HCT116 (cell line): ENCODE data around the gene PLD2. TPM values are rescaled to one million over a fixed set of nuclear protein-coding genes. Genes with fewer than 3 reads are reported as not detected.

Experiments
- ATAC-seq: fragments of 200-7000 bp; cut with Tn5 transposase; 2 replicates; pipeline ENCODE4 v1.9.1; 2020; ENCODE audit warnings: mild to moderate bottlenecking, moderate library complexity
- BruUV-seq: library from RNA; stranded (reverse); fragments of 400-500 nt; replicated peaks from 2 replicates; lab custom pipeline; 2021; lab: Mats Ljungman, UMichigan
- CTCF ChIA-PET: fragments of 300-600 bp; sonication (Branson Sonifier 250); formaldehyde crosslinking; loops from one replicate; lab custom pipeline; 2021; ENCODE audit warnings: antibody characterized with exemption; lab: Charles Lee
- POLR2A ChIA-PET: fragments of 300-600, 350-600 bp; sonication (Branson Sonifier 250); formaldehyde crosslinking; loops from one replicate; lab custom pipeline; 2021; ENCODE audit warnings: antibody characterized with exemption; lab: Charles Lee
- RAD21 ChIA-PET, 2 experiments: fragments of 300-600 bp; sonication (Branson Sonifier 250); formaldehyde crosslinking; loops; one replicate each; lab custom pipeline; 2023; ENCODE audit warnings: low total read pairs in 2 of 2; ENCODE audit not compliant: uncharacterized antibody in 2 of 2, unreplicated experiment in 2 of 2, low non-redundant PET in 1 of 2; lab: Charles Lee
- DNase-seq: peaks from one replicate; pipeline ENCODE4 v3.0.0-alpha.2; 2010; ENCODE audit warnings: low read depth, low spot score
- H2AFZ ChIP-seq: fragments of 200-600 bp; shearing (Covaris generic), sonication (generic); 2 replicates; pipeline ENCODE4 v1.6.1; 2017; ENCODE audit warnings: low read depth, mixed run types, mixed read lengths, antibody characterized with exemption, low read length; ENCODE audit not compliant: poor library complexity, severe bottlenecking
- H3K27ac ChIP-seq: 2 replicates; pipeline ENCODE4 v1.5.1; 2012; ENCODE audit warnings: low read depth, low read length
- H3K27me3 ChIP-seq: fragments of 200-600 bp; sonication (generic); 2 replicates; pipeline ENCODE4 v1.6.1; 2016; ENCODE audit warnings: mixed run types, low read length, mixed read lengths; ENCODE audit not compliant: insufficient read depth
- H3K36me3 ChIP-seq, 2 experiments: fragments of 200-500 bp in 1 of 2; fragments of 200-600 bp in 1 of 2; sonication (Bioruptor generic) in 1 of 2; sonication (generic) in 1 of 2; 2 replicates each; pipeline versions ENCODE4 v1.5.1 to v1.6.1; 2014 to 2016; ENCODE audit warnings: low read length in 2 of 2, inconsistent platforms in 1 of 2, mixed read lengths in 1 of 2, mixed run types in 1 of 2; ENCODE audit not compliant: insufficient read depth in 2 of 2, control insufficient read depth in 1 of 2
- H3K4me1 ChIP-seq, 2 experiments: fragments of 200-600 bp in 1 of 2; sonication (generic) in 1 of 2; 2 replicates each; pipeline versions ENCODE4 v1.5.1 to v1.6.1; 2012 to 2017; ENCODE audit warnings: low read length in 2 of 2, inconsistent platforms in 1 of 2, mild to moderate bottlenecking in 1 of 2, mixed read lengths in 1 of 2, mixed run types in 1 of 2, moderate library complexity in 1 of 2; ENCODE audit not compliant: insufficient read depth in 2 of 2, control insufficient read depth in 1 of 2
- H3K4me2 ChIP-seq: fragments of 200-600 bp; sonication (generic); 2 replicates; pipeline ENCODE4 v1.6.1; 2017; ENCODE audit warnings: mixed run types, low read length, mixed read lengths
- H3K4me3 ChIP-seq, 2 experiments: fragments of 200-600 bp in 1 of 2; sonication (generic) in 1 of 2; replicated peaks in 1 of 2; 2 replicates each; pipeline ENCODE4 v1.5.1; 2011 to 2016; ENCODE audit warnings: low read length in 2 of 2, control low read depth in 1 of 2, low read depth in 1 of 2, mild to moderate bottlenecking in 1 of 2, mixed read lengths in 1 of 2, mixed run types in 1 of 2
- H3K79me2 ChIP-seq: fragments of 200-600 bp; sonication (generic); 2 replicates; pipeline ENCODE4 v1.6.1; 2017; ENCODE audit warnings: mild to moderate bottlenecking, mixed run types, low read length, moderate library complexity, mixed read lengths; ENCODE audit not compliant: insufficient read depth
- H3K9ac ChIP-seq: fragments of 200-600 bp; sonication (generic); 2 replicates; pipeline ENCODE4 v1.6.1; 2016; ENCODE audit warnings: low read length, mixed read lengths
- H3K9me2 ChIP-seq: fragments of 200-600 bp; sonication (generic), shearing (Covaris generic); 2 replicates; pipeline ENCODE4 v1.6.1; 2017; ENCODE audit warnings: mixed run types, mild to moderate bottlenecking, moderate library complexity; ENCODE audit not compliant: insufficient read depth
- H3K9me3 ChIP-seq, 2 experiments: fragments of 200-500 bp in 1 of 2; fragments of 200-600 bp in 1 of 2; sonication (Bioruptor generic) in 1 of 2; sonication (generic) in 1 of 2; 2 replicates each; pipeline ENCODE4 v1.6.1; 2014 to 2017; ENCODE audit warnings: low read length in 2 of 2, mixed read lengths in 2 of 2, inconsistent platforms in 1 of 2, low read depth in 1 of 2, mild to moderate bottlenecking in 1 of 2, mixed run types in 1 of 2, moderate library complexity in 1 of 2; ENCODE audit not compliant: control insufficient read depth in 1 of 2, insufficient read depth in 1 of 2
- H4K20me1 ChIP-seq: fragments of 200-600 bp; sonication (generic), shearing (Covaris generic); 2 replicates; pipeline ENCODE4 v1.6.1; 2017; ENCODE audit warnings: mixed run types, mild to moderate bottlenecking, moderate library complexity; ENCODE audit not compliant: insufficient read depth
- CBX3 ChIP-seq: IDR thresholded peaks from 2 replicates; pipeline ENCODE4 v1.6.1; 2012; ENCODE audit warnings: low read depth
- CEBPB ChIP-seq: IDR thresholded peaks from 2 replicates; pipeline ENCODE4 v1.6.1; 2012; ENCODE audit warnings: low read depth
- ELF1 ChIP-seq: IDR thresholded peaks from 2 replicates; pipeline ENCODE4 v1.6.1; 2012; ENCODE audit warnings: low read depth, borderline replicate concordance
- EZH2 ChIP-seq: fragments of 200-600 bp; sonication (generic); IDR thresholded peaks from 2 replicates; pipeline ENCODE4 v1.6.1; 2017; ENCODE audit warnings: antibody characterized with exemption, mixed run types
- FOSL1 ChIP-seq: IDR thresholded peaks from 2 replicates; pipeline ENCODE4 v1.6.1; 2012; ENCODE audit warnings: low read depth
- JUND ChIP-seq: IDR thresholded peaks from 2 replicates; pipeline ENCODE4 v1.6.1; 2012
- POLR2A ChIP-seq: IDR thresholded peaks from 2 replicates; pipeline ENCODE4 v1.7.0; 2011; ENCODE audit warnings: borderline replicate concordance; ENCODE audit not compliant: insufficient read depth, insufficient read length; ENCODE audit errors: extremely low read depth
- POLR2AphosphoS5 ChIP-seq: IDR thresholded peaks from 2 replicates; pipeline ENCODE4 v1.6.1; 2011; ENCODE audit warnings: mild to moderate bottlenecking, low read depth, low read length, moderate library complexity
- RAD21 ChIP-seq: IDR thresholded peaks from 2 replicates; pipeline ENCODE4 v1.6.1; 2012; ENCODE audit warnings: low read depth, mild to moderate bottlenecking
- SIN3A ChIP-seq: IDR thresholded peaks from 2 replicates; pipeline ENCODE4 v1.6.1; 2012; ENCODE audit warnings: low read depth
- SP1 ChIP-seq: IDR thresholded peaks from 2 replicates; pipeline ENCODE4 v1.6.1; 2012; ENCODE audit warnings: low read depth
- TCF7L2 ChIP-seq: IDR thresholded peaks from 2 replicates; pipeline ENCODE4 v1.7.0; 2011; ENCODE audit warnings: borderline replicate concordance, inconsistent platforms; ENCODE audit not compliant: insufficient read depth, insufficient read length; ENCODE audit errors: extremely low read depth
- YY1 ChIP-seq: IDR thresholded peaks from 2 replicates; pipeline ENCODE4 v1.6.1; 2011; ENCODE audit warnings: low read length, low read depth, moderate library complexity, mild to moderate bottlenecking; ENCODE audit not compliant: insufficient replicate concordance; ENCODE audit errors: extremely low read depth
- ZFX ChIP-seq: fragments of 450-650 bp; IDR thresholded peaks from 2 replicates; pipeline ENCODE4 v1.6.1; 2017
- ZNF274 ChIP-seq: fragments of 200-500 bp; sonication (Bioruptor generic); IDR thresholded peaks from 2 replicates; pipeline ENCODE4 v1.6.1; 2014; ENCODE audit warnings: mild to moderate bottlenecking, low read depth, low read length, inconsistent platforms
- intact Hi-C: fragments of 100-400 bp; cut with micrococcal nuclease; formaldehyde crosslinking; loops from 2 replicates; pipeline ENCODE4 v1.10.0; 2022
- total RNA-seq: library from RNA; stranded (reverse); gene quantifications from one replicate; pipeline ENCODE4 v1.2.1, GENCODE V29; 2021; ENCODE audit not compliant: unreplicated experiment
- TF ChIP-seq, protein P1 (sequence below): IDR thresholded peaks from 2 replicates; pipeline ENCODE4 v1.6.1; 2012; ENCODE audit warnings: low read depth
- TF ChIP-seq, protein P2 (sequence below): IDR thresholded peaks from 2 replicates; pipeline ENCODE4 v1.6.1; 2012
- TF ChIP-seq, protein P3 (sequence below), 3 experiments: fragments of 200-600 bp in 1 of 3; sonication (generic) in 1 of 3; IDR thresholded peaks in 2 of 3; conservative IDR thresholded peaks in 1 of 3; 2 replicates each; pipeline ENCODE4 v1.5.1; 2012 to 2017; ENCODE audit warnings: low read depth in 2 of 3, low read length in 2 of 3, antibody characterized with exemption in 1 of 3, borderline replicate concordance in 1 of 3, control low read depth in 1 of 3, mild to moderate bottlenecking in 1 of 3, mixed read lengths in 1 of 3, mixed run types in 1 of 3, moderate library complexity in 1 of 3; ENCODE audit not compliant: insufficient read depth in 1 of 3
- TF ChIP-seq, protein P4 (sequence below): IDR thresholded peaks from 2 replicates; pipeline ENCODE4 v1.6.1; 2011; ENCODE audit warnings: mild to moderate bottlenecking, low read length, moderate library complexity; ENCODE audit not compliant: insufficient replicate concordance; ENCODE audit errors: extremely low read depth

Gene PLD2
- total RNA-seq, 1 experiment from 2014 or later: 47.7 TPM

DNA sequence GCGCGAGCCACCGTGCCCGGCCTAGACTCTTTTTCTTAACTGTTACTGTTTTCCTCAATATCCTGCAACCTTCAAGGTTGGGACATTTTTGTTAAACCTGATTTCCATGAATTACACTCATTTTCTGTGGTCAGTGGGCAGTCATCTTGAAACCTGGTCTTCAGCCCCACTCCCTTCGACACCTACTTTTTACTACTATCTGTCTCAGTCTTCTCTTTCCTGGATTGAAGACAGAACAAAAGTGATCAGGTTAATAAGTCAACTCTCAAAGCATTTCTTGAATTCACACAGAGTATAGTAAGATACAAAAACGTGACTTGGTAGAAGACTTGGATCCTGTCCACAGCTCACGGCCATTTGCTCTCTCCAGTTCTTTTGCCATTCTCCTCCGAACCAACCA is 32.3 kb downstream of the PLD2 start:
- Histone ChIP-seq H3K4me1 (peaks cover 16 to 25% of the 10 kb centered on the region in 2 experiments), H3K36me3 (peaks cover 3 to 18% of the 10 kb centered on the region in 2 experiments; a peak in 1 of 4 replicates), H3K27ac (no peak overlapping the region), H3K9me3 (no peaks in the 10 kb centered on the region), H3K9me2 (no peaks in the 10 kb centered on the region), H2AFZ (no peak overlapping the region), H3K4me2 (no peak overlapping the region), H3K4me3 (no peak overlapping the region), H3K27me3 (no peaks in the 10 kb centered on the region), H3K79me2 (peaks cover 94% of the 10 kb centered on the region), H4K20me1 (no peaks in the 10 kb centered on the region; the same call in 1 of the 2 replicates), H3K9ac (no peak overlapping the region)
- intact Hi-C loops: loop anchor here (10.0 kb wide), 1 partner anchor 46 kb away; no protein-coding TSS in a partner anchor
- POLR2A ChIA-PET: no interaction called here
- no TSS peak for BruUV-seq
- RAD21 ChIA-PET: no interaction called here
- TF ChIP-seq CBX3 (no peak), FOSL1 (no peak), EZH2 (no peak), TCF7L2 (no peak), ELF1 (no peak), POLR2A (no peak), ZFX (no peak), YY1 (no peak), SP1 (no peak), CEBPB (no peak), JUND (no peak), SIN3A (no peak), RAD21 (no peak), ZNF274 (no peak), POLR2AphosphoS5 (no peak)
- TF ChIP-seq, protein P1, sequence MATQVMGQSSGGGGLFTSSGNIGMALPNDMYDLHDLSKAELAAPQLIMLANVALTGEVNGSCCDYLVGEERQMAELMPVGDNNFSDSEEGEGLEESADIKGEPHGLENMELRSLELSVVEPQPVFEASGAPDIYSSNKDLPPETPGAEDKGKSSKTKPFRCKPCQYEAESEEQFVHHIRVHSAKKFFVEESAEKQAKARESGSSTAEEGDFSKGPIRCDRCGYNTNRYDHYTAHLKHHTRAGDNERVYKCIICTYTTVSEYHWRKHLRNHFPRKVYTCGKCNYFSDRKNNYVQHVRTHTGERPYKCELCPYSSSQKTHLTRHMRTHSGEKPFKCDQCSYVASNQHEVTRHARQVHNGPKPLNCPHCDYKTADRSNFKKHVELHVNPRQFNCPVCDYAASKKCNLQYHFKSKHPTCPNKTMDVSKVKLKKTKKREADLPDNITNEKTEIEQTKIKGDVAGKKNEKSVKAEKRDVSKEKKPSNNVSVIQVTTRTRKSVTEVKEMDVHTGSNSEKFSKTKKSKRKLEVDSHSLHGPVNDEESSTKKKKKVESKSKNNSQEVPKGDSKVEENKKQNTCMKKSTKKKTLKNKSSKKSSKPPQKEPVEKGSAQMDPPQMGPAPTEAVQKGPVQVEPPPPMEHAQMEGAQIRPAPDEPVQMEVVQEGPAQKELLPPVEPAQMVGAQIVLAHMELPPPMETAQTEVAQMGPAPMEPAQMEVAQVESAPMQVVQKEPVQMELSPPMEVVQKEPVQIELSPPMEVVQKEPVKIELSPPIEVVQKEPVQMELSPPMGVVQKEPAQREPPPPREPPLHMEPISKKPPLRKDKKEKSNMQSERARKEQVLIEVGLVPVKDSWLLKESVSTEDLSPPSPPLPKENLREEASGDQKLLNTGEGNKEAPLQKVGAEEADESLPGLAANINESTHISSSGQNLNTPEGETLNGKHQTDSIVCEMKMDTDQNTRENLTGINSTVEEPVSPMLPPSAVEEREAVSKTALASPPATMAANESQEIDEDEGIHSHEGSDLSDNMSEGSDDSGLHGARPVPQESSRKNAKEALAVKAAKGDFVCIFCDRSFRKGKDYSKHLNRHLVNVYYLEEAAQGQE: no peak
- TF ChIP-seq, protein P2, sequence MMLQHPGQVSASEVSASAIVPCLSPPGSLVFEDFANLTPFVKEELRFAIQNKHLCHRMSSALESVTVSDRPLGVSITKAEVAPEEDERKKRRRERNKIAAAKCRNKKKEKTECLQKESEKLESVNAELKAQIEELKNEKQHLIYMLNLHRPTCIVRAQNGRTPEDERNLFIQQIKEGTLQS: no peak
- TF ChIP-seq, protein P3, sequence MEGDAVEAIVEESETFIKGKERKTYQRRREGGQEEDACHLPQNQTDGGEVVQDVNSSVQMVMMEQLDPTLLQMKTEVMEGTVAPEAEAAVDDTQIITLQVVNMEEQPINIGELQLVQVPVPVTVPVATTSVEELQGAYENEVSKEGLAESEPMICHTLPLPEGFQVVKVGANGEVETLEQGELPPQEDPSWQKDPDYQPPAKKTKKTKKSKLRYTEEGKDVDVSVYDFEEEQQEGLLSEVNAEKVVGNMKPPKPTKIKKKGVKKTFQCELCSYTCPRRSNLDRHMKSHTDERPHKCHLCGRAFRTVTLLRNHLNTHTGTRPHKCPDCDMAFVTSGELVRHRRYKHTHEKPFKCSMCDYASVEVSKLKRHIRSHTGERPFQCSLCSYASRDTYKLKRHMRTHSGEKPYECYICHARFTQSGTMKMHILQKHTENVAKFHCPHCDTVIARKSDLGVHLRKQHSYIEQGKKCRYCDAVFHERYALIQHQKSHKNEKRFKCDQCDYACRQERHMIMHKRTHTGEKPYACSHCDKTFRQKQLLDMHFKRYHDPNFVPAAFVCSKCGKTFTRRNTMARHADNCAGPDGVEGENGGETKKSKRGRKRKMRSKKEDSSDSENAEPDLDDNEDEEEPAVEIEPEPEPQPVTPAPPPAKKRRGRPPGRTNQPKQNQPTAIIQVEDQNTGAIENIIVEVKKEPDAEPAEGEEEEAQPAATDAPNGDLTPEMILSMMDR (IDR thresholded peaks at IDR 0.05 in 2 of 3, conservative IDR thresholded peaks at IDR 0.05 in 1 of 3; ENCODE audit: borderline replicate concordance in 1 of 3, insufficient read depth in 1 of 3, low read depth in 2 of 3, low read length in 2 of 3): no peak
- TF ChIP-seq, protein P4, sequence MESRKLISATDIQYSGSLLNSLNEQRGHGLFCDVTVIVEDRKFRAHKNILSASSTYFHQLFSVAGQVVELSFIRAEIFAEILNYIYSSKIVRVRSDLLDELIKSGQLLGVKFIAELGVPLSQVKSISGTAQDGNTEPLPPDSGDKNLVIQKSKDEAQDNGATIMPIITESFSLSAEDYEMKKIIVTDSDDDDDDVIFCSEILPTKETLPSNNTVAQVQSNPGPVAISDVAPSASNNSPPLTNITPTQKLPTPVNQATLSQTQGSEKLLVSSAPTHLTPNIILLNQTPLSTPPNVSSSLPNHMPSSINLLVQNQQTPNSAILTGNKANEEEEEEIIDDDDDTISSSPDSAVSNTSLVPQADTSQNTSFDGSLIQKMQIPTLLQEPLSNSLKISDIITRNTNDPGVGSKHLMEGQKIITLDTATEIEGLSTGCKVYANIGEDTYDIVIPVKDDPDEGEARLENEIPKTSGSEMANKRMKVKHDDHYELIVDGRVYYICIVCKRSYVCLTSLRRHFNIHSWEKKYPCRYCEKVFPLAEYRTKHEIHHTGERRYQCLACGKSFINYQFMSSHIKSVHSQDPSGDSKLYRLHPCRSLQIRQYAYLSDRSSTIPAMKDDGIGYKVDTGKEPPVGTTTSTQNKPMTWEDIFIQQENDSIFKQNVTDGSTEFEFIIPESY: no peak
- ATAC-seq (no peak), DNase-seq (no peak)
- CTCF ChIA-PET: no interaction called here
